NCI-H2227 (cell line): Measurements from ENCODE around the gene PODXL2.
A peak's percentile ranks its signal among the peaks of the same experiment; 100 is the strongest.

Source experiments
- DNase-seq: peaks from one replicate; lab custom pipeline; 2025; ENCODE audit not compliant: unreplicated experiment; lab: John Stamatoyannopoulos, UW

The PODXL2 gene

GRCh38 chr3:127629467-127630403, 750 bp downstream of the PODXL2 start:
- peak; percentile 21 for DNase-seq

DNA sequence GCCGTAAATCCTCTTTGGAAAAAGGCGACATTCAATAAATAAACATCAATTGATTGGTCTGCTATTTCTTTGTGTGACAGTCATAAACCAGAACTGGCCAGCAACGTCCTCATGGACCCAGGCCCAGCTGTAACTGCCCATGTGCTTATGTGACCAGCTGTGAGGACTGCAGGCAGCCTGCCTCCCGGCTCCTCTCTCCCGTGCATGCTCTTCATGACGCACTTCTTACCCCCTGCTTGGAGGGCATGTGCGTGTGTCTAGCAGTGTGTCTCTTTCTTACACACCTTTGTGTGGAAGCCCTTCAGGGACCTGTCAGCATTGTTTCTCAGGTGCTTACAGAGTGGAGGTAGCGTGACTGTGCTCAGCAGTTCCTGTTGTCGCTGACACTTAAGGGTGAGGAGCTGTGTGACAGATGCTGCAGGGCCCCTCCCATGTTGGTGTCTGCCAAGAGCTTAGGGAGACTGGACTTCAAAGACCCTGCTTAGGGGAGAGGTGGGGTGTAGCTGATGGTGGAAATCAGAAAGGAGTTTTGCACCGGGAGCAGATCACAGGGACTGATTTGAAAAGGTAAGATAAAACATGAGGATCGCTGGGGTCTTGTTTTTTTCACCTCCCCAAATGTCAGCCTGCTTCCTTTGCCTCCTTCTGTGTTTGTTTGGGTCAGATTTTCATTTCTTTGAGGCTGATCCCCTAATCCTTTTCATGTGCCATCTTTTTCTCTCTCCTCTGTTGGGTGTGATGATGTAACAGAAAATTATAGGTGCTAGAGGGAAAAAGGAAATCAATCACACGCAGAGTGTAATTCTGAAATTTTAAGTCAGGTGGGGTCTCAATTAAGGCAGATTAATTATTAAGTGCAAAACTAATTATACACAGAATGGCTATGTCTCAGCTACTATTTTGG, 2.1 kb downstream of the PODXL2 start:
- DNase-seq: no peak

DNA sequence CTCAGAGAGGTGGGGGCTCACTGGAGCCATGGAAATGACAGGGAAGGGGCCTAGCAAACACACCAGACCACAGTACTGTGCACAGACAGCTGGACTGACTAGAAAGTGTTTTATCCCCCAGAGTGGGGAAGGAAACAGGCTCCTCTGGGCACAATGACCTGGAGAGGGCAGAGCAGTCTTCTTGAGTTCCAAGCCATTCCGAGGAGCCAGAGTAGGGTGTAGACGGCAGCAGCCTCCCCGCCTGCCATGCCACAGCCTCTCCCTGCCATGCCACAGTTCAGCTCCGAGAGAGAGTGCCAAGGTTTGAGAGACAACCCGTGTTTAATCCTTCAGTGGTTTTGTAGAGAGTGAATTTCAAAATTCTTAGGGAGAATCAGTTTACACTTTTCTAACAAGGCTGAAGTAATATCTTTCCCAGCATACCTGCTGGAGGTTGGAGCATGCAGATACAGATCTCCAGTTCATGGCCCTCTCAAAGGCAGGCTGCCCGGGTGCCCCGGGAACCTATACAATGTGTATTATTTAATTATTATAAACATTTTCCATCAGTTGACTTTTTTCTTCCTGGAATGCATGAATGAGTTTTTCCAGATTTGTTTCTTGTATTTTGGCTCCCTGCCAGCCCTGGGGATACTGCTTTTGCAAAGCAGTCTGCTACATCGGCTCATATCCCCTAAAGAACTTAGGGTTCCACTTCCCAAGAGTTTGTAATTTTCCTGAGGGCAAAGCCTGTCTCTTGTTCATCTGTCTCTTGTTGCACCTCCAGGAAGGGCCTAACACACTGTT, 3.2 kb downstream of the PODXL2 start:
- peak; percentile 3 for DNase-seq

DNA sequence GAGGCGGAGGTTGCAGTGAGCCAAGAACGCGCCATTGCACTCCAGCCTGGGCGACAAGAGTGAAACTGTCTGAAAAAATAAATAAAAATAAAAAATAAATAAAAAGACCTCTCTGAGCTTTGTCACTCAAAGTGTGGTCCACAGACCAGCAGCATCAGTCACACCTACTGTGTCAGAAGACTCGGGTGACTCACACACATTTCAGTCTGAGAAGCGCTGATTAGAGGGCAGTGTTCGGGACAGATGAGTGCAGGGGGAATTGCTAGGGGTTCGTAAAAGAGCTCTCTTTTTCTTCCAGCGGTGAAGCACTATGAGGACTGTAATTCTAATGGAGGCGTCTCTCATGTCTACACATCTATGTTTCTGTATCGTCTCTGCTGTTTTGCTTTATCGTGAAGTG, 5.7 kb downstream of the PODXL2 start:
- no peak for DNase-seq

DNA sequence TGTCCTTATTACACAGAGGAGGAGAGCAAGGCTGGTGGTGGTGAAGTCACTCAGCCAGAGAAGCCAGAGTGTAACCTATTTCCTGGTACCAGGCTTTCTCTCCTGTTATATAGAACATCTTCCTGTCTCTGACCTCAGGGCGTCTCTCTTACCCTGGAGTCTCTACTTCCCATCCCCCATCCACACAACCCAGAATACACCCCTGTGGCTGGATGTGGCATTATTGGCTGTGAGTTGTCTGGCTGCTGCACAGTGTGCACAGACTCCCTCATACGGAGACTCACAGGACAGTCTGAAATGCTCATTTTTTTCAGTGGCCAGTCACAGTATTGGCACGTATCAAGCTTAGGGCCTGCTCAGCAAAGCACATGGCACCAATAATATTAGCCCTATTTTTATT, 8.6 kb downstream of the PODXL2 start:
- DNase-seq: peak; percentile 57

- DNase-seq: no peak
Observed at GRCh38 chr3:127637971-127638370, 9.0 kb downstream of the PODXL2 start.

GRCh38 chr3:127639173-127640041, 10.4 kb downstream of the PODXL2 start:
- DNase-seq: no peak

DNA sequence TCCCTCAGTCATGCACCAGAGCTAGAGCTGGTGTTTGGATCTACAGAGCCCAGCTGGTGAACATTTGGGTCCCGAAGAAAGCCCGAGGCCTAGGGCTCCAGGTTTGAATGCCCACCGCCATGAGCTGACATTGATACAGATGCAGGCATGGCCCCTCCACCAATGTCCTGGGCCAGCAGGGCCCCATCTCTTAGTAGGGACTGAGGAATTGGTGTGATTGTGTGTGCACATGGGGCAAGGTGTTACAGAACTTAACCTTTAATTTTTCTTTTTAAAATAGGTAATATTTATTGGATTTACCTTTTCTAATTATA, 11.0 kb downstream of the PODXL2 start:
- DNase-seq: no peak

- no peak for DNase-seq
Observed at GRCh38 chr3:127644641-127645370, 15.8 kb downstream of the PODXL2 start.

GRCh38 chr3:127645371-127646015, 16.5 kb downstream of the PODXL2 start:
- DNase-seq: no peak

DNA sequence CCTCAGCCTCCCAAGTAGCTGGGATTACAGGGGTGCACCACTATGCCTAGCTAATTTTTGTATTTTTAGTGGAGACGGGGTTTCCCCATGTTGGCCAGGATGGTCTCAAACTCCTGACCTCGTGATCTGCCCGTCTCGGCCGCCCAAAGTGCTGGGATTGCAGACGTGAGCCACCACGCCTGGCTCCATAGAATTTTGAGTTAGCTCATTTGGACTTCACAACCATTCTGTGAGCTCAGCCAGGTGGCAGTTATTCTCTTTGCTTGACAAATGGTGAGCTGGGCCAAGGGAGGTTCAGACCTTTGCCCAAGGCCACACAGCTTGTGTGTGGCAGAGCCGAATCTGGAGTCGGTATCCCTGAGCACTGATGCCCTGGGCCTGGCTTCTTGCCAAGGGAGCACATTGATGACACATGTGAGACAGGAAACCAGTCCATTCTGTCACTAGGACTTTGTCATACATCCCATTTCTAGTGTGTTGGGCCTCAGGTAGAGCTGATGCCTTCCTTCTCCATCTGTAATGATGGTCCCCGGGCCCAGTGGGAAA, 17.6 kb downstream of the PODXL2 start:
- DNase-seq: no peak

GRCh38 chr3:127647166-127647844, 18.3 kb downstream of the PODXL2 start:
- no peak for DNase-seq

- DNase-seq: no peak
Observed at GRCh38 chr3:127647845-127648204, 18.8 kb downstream of the PODXL2 start.

DNA sequence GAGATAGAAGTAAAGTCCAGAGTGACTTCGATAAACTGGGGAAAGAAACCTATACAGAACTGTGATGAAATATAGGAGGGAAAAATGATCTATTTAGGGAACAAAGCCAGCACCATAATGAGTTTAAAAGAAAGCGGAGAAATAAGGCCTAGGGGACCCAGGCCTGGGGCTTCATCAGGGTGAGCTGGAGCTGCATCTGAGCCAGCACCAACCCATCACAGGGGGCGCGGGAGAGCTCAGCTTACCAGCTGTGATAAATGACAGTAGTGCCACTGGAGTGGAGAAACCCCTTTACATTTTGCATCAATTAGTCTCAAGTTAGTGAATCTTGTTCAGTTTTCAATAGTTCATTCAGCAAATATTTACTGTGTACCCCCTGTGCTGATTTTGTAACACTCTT, 21.3 kb downstream of the PODXL2 start:
- DNase-seq: no peak

DNA sequence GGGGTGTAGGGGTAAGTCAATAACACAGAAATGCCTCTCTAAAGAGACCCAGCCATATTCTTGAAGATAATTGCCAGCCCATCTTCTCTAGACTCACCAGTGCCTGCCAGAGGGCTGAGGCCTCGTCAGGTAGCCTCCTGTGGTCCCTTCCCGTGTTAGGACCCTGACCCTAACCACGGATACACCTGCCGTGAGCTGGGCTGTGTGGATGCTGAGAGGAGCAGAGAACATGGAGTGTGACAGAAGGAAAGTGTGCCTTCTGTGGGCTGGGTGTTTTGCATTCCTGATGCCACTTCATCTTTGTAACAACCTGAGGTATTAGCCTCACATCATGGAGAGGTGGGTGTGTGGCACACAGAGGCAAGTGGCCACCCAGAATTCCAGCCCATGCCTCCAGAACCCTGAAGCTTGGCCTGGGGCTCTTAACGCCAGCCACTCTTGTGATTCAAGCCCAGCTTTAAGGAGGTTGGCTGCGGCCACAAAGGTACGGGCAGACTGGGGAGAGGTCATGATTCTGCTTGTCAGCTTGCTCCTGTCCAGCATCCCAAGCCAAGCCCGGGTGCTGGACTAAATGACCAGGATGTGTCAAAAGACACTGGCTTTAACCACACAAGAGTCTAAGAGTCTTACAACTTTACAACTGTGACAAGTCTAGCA, 22.7 kb downstream of the PODXL2 start:
- no peak for DNase-seq

GRCh38 chr3:127652246-127652995, 23.4 kb downstream of the PODXL2 start:
- DNase-seq: peak; percentile 69

- no peak for DNase-seq
Observed at GRCh38 chr3:127654374-127654773, 25.4 kb downstream of the PODXL2 start.
